HG03139 (cell line): ENCODE measurements around the gene TP53BP2.
"Not testable (repeated sequence)": the region's sequence is repeated elsewhere in the genome, so short reads cannot be mapped to it uniquely, and the experiment has no call there.

ENCODE experiments used
- ATAC-seq: cut with Tn5 transposase; IDR thresholded peaks from one replicate; pipeline ENCODE4 v1.9.1; 2021; ENCODE audit not compliant: unreplicated experiment

TP53BP2 gene

DNA sequence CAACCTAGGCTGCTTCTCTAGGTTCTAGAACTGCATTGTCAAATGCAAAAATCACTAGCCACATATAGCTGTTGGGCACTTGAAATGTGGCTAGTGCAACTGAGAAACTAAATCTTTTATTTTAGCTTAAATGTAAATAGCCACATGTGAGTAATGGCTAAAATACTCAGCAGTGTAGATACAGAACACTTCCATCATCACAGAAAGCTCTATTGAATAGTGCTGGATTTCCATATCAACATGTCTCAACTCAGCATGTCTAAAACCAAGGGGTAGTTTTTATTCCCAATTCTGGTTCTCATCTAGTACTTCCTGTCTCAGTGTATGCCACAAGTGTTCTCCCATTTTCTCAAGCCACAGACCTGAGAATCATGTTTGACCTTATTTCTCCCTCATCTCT lies 7.5 kb upstream of the TP53BP2 start:
- ATAC-seq = no peak

DNA sequence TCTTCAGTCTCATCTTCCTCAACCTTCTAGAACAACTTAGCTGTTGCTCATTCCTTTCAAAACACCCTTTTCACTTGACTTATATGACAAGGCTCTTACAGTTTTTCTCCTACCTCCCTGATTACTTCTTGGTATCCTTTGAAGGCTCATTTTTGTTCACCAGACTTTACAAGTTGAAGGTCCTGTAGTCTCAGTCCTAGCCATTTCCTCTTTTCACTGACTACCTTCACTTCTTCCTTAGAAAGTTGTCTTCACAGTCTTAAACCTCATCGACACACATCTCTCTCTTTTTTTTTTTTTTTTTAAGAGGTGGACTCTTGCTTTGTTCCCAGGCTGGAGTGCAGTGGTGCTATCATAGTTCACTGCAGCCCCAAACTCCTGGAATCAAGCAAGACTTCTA lies 6.6 kb upstream of the TP53BP2 start:
- no peak for ATAC-seq

DNA sequence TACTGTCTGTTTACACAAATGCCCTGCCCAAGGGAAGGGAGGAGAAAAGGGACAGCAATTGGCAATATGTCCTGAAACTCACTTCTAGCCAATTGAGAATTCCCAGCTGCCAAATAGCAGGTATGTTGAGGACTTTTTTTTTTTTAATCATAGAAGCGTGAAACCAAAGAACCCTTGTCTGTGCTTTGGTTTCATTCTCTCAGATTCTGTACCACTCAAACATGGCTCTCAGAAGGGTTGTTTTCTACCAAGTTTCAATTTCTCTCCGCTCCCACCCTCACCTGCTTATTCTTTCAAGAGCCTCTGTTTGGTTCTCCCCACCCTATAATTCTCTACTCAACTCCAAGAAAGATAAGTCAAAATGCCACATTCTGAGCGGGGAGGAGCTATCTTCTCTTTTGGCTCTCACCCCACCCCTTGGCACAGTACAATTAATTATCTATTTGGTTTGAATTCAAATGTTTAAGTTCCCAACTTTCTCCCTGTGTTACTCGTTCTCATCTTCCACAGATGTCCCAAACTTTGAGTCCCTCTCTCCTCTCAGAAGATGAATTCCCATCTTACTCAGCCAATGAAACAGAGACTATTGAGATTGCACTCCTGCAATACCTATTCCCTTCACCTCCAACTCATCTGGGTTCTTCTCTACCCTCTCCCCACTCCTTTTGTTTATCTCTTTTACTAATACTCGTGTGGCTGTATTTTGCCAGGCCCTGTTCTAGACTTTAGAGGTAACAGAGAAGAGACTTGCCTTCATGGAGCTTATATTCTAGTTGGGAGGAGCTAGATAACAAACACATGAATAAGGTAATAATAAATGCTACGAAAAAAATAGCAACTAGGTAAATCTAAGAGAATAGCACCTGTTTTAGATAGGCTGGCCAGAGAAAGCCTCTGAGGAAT lies 3.9 kb upstream of the TP53BP2 start:
- ATAC-seq = no peak

DNA sequence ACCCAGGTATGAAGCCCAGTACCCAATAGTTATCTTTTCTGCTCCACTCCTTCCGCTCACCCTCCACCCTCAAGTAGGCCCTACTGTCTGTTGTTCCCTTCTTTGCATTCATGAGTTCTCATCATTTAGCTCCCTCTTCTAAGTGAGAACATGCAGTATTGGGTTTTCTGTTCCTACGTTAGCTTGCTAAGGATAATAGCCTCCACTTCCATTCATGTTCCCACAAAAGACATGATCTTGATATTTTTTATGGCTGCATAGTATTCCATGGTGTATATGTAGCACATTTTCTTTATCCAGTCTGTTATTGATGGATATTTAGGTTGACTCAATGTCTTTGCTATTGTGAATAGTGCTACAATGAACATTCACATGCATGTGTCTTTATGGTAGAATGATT lies 2.8 kb upstream of the TP53BP2 start:
- ATAC-seq = no peak

DNA sequence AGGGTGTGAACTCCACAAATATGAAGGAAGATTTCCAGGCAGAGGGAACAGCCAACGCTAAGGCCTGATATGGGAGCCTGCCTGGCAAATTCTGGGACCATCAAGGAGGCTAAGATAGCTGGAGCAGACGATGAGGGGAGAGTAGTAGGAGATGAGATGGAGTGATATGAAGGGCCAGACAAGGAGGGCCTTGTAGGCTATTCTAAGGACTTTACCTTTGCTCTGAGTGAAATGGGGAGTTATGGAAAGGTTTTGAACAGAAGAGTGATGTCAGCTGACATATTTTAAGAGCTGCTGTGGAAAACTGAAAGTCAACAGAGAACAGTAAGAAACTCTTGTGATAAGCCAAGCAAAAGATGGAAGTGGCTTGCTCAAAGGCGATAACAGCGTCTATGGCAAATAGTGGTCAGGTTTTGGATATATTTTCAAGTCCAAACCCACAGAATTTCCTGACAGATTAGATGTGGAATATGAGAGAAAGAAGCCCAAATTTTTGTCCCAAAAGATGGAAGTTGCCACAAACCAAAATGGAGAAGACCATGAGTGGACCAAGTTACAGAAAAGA lies 2.1 kb upstream of the TP53BP2 start:
- ATAC-seq = no peak

DNA sequence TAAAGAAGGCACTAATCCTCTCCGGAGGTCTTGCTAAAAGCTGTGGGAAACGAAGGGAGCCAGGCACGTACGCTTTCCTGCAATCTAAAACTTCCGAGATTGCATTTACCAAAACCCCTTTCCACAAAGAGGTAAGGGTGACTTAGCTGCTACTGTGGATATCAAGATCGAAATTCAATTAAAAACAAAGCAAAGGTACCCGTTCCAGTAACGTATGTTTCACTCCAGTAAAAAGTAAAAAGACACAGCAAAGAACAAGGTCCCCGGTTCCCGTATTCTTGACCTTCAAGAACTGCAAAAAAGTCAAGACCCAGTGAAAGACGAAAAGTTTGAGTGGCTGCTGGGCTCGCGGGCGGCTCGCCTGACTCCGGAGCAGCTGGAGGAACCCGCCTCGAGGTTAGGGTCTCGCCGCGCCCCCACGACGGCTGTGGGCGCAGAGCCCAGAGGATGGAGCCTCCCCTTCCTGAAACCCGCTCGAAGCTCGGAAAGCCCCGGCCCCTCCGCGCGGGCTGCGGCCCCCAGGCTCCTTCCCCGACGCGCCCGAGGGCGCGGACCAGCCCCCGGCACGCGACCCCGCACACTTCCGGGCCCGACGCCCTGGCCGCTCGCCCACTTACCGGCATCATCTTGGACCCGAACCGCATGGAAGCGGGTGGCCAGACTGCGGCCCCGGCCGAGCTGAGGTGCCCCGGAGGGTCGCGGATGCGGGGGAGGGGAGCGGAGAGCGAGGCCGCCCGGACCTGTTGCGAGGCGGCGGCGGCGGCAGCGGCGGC lies 524 bp downstream of the TP53BP2 start:
- ATAC-seq = no peak

DNA sequence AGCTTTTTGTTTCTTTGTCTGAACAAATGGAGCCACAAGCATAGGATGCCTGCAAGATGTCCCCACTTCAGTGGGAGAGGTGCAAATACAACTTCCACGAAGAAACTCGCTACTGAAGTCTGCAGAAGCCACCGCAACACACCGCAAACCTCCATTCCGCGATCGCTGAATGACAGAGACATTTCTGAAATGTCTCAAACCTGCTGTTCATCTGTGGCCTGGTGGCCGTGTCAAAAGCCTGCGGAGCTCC lies 1.0 kb downstream of the TP53BP2 start:
- no peak for ATAC-seq

DNA sequence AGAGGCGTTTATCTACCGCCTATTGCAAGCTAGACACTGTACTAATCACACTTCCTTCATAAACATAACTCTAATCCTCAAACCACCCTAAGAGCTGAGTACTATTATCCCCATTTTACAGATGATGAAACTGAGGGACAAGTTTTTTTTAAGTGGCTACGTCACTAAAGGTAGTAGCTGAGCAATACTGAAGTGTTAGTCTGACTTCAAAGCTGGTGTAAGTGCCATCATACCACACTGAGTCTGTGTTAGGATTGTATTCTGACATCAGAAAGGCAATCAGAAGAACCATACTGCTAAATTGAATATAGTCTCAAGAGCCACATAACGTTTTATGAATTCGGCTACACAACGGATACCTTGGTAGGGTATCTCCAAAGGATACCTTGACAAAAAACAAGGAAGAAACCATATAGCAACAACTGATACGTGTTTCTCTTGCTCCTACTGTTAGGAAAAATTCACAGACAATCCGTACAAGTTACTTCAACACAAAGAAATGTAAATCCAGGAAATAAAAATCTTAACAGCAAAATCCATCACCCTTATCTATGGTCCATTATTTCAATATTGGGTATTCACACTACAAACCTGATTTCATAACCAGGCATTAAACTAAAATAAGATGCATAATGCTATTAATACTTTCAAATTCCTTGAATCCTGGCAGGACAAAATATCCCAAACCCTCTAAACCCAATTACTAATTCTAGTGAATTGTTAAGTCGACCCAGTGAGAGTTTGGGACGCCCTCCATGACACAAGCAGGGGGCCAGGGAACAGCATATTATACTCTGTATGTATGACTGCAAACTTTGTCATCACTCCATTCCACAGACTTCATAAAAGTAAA lies 1.6 kb downstream of the TP53BP2 start:
- ATAC-seq = no peak

DNA sequence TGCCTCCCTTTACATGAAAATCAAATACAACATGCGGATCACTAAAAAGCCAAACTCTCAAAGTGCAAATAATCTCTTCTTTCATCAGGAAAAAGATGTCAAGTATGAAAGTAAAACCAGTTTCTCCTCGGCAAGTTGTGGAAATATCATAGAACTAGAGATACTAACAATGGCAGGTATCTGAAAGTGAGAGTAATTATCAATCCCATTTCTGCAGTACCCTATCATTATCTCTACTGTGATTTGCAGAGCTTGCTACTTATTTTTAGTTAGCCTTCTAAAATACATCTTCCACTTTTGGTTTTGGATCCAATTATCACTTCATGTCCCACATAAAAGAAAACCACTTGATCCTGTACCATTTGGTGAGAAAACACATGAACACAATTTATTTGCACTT lies 3.0 kb downstream of the TP53BP2 start:
- ATAC-seq = no peak

DNA sequence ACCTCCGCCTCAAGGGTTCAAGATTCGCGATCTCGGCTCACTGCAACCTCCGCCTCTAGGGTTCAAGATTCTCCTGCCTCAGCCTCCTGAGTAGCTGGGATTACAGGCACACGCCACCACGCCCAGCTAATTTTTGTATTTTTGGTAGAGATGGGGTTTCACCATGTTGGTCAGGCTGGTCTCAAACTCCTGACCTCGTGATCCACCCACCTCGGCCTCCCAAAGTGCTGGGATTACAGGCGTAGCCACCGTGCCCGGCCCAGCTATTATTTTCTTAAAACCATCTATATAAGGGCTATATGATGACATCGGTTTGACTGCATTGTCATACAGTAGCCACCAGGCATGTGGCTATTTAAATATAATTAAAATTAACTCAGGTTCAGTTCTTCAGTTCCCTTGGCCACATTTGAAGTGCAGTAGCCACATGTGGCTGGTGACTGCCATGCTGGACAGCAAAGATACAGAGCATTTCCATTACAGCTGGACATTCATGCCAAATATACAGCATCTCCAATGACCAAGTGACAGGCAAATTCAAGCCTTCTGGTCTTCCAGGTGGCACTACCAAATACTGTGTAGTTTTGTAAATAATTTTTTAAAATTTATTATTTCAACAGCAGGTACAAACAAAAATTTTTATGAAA lies 3.6 kb downstream of the TP53BP2 start:
- ATAC-seq = not testable (repeated sequence)

DNA sequence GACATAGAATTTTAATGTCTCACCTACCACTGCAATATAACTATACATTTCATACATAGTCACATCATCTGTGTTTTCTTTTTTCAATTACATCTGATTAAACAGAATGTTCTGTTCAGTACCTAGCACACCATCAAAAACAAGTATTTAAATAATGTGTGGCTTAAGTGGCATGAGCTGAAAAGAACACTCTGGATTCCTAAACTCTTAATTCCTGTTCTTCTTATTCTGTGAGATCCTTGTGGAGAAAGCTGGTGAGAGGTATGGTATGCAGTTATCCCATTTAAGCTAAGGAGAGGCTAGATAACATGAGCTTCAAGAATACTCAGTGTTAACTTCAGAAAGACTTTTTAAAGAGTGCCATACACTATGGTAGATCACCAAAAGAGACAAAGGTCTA lies 5.5 kb downstream of the TP53BP2 start:
- ATAC-seq = no peak

DNA sequence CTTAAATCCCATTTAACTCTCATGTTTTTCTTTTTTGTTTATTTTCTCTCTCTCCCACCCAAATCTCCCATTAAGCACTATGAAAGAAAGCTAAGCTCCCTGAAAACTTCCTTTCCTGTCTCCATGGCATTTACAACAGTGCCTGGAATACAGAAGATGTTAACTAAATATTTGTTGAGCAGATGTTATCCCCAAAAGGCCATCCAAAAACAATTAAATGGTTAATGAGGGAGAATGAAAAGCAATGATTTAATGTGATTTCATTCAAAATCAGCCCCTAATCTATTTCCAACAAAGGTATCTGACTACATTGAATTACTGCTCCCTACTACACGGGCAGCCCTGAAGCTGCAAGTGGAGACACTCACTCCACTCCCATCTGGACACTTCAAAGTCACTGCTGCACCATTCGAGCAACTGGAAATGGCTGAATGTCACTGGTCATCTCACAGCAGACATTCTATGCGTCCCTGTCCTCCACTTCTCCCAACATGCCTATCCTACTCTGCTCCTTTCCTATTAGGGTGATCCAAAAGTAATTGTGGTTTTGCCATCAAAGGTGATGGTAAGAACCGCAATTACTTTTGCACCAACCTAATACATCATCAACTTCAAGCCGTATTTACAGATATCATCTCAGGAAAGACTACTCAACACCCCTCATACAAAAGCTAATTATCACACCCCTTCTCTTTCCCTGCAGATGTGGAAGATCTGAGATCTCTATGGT lies 7.5 kb downstream of the TP53BP2 start:
- ATAC-seq = no peak

DNA sequence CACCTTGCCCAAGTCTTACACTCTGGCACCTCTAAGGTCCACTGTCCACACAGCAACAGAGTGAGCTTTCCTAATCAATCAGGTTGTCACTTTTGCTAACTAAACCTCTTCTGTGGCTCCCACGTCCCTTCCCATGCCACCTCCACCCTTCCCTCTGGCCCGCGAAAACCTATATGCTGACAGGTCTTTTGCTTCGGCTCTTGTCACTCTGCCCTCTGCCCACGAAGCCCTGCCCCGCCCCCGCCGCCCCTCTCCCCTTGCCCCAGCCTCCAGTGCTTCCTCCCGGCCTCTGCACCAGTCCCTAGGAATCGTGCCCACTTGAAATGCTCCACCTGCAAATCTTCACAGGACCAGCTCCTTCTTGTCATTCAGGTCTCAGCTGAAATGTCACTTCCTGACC lies 8.1 kb downstream of the TP53BP2 start:
- no peak for ATAC-seq

DNA sequence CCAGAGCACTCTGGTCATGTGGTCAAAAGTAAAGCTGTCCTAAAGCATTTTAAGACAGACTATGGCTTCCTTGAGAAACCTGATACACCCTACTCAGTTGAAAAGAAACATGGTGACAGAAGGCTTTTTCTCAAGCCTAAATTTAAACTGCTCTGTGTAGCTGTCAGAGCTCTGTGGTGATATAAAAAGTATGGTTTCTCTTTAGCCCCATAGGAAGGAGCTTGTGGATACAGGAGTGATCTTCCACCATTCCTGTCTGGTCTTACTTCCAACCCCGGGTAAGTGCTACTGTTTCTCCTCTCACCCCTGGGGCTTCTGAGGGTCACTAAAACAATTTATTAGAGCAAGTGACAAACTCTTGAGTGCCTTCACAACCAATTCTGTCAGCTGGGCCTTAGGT lies 8.5 kb downstream of the TP53BP2 start:
- no peak for ATAC-seq

DNA sequence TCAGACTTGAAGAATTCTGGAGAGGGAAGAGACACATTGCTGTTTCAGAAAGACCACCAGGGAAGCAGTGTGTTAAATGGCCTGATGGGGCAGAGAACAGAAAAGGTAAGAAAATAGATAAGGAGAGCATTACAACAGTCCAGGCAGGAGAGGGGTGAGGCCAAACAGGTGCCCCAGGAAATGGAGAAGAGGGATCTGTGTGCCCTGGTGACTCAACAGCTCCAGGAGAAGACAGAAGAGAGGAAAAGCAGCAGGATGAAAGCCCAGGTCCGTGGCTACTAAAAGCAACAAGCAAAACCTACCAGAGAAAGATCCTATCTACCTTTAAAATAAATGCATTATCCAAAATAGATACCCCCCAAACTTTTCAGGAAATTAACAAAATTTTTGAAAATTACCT lies 9.2 kb downstream of the TP53BP2 start:
- ATAC-seq = no peak

DNA sequence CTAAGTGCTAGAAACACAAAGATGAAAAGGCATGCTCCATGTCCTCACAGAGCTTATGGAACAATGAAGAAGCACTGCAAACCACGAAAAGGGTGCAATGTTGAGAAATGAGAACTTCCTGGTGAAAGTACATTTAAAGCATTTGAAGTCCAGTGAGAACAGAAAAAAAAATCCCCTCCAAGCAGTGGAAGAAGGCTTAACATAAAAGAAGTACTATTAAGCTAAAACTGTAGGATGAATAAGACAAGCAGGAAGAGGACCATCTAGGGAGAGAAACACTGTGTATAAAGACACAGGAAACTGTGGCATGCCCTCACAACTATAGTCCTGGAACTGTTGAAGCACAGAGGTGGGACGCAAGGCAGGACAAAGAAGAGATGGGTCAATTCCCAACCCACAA lies 10.0 kb downstream of the TP53BP2 start:
- no peak for ATAC-seq

DNA sequence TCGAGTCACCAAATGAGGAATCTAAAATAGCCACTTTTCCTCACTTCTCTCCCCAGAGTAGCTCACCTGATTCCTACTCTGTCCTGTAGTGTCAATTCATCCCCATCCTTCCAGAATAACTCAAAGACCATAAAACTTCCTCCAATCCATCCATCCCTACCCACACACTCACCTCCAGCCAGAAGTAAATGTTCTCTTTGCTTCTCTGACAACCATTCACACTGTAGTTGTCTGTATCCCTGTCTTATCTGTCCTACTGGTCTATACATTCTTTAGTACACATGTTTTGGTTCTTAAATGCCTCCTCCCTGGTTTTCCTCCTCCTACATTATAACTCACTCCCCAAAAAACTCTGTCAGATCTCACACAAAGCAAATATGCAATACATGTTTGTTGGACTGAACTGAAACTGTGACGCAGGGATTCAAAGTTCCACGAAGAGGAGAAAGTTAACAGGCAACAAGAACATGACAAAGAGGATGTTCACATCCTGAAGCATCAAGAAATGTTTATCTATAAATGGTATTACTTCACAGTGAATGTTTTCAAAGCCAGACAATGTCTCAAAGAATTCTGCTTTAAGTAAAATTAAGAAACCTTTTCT lies 11.0 kb downstream of the TP53BP2 start:
- no peak for ATAC-seq

DNA sequence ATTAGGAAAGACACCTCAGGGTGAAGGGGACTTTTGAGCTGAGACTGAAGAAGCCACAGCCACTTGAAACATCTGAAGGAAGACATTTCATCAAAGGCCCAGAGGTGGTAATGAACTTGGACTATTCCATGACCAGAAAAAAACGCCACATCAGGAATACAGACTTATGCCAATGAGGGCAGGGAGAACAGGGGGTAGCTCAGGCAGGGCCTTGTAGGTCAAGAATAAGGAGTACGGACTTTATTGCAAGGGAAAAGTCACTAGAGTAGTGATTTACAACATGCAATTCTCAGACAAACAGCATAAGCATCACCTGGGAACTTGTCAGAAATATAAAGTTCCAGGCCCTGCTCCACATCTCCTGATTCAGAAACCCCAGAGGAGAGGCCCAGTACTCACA lies 11.8 kb downstream of the TP53BP2 start:
- no peak for ATAC-seq

DNA sequence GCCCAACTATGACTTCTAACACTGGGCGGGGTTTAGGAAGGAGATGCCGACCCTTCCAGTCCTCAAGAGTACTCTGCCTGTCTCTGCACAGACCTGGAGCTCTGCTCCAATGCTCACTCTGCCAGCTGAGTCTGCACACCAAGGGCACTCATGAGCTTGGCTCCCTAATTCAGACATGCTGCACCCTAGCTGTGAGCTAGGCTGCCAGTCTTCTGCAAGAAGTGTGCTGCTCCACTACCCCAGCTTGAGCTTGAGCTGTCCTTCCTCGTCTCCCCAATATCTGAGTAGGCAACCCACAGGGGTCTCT lies 13.2 kb downstream of the TP53BP2 start:
- peak; percentile 47 for ATAC-seq
